Gastrocnemius medialis (tissue), 4 donors: ENCODE results near the gene ANXA7.

Experiments
- POLR2A ChIP-seq, 2 donors: fragments of 450-650 bp; IDR thresholded peaks; one replicate each; pipeline ENCODE4 v1.6.1; 2017; ENCODE audit warnings: antibody characterized with exemption in 2 of 2, mild to moderate bottlenecking in 2 of 2, moderate library complexity in 2 of 2
- TF ChIP-seq, protein P1 (sequence below), 5 experiments: fragments of 450-650 bp in 3 of 5; fragments of 200-600 bp in 2 of 5; sonication (generic) in 2 of 5; IDR thresholded peaks in 4 of 5; conservative IDR thresholded peaks in 1 of 5; 1 replicate in 4 of 5; 2 replicates in 1 of 5; pipeline ENCODE4 v1.5.1; 2016 to 2019; ENCODE audit warnings: antibody characterized with exemption in 5 of 5, mild to moderate bottlenecking in 3 of 5, moderate library complexity in 3 of 5

GRCh38 chr10:73366381-73367298 lies 47.2 kb downstream of the ANXA7 start:
- TF ChIP-seq, protein P1, sequence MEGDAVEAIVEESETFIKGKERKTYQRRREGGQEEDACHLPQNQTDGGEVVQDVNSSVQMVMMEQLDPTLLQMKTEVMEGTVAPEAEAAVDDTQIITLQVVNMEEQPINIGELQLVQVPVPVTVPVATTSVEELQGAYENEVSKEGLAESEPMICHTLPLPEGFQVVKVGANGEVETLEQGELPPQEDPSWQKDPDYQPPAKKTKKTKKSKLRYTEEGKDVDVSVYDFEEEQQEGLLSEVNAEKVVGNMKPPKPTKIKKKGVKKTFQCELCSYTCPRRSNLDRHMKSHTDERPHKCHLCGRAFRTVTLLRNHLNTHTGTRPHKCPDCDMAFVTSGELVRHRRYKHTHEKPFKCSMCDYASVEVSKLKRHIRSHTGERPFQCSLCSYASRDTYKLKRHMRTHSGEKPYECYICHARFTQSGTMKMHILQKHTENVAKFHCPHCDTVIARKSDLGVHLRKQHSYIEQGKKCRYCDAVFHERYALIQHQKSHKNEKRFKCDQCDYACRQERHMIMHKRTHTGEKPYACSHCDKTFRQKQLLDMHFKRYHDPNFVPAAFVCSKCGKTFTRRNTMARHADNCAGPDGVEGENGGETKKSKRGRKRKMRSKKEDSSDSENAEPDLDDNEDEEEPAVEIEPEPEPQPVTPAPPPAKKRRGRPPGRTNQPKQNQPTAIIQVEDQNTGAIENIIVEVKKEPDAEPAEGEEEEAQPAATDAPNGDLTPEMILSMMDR (IDR thresholded peaks at IDR 0.05 in 4 of 5, conservative IDR thresholded peaks at IDR 0.05 in 1 of 5): no peak
- no peak for TF ChIP-seq POLR2A (IDR thresholded peaks at IDR 0.05)
